GM18511 (cell line): Measurements from ENCODE around the gene LGALS3.

Experiments used
- ATAC-seq: cut with Tn5 transposase; IDR thresholded peaks from one replicate; pipeline ENCODE4 v1.9.1; 2021; ENCODE audit warnings: mild to moderate bottlenecking, moderate library complexity; ENCODE audit not compliant: unreplicated experiment

The LGALS3 gene

DNA sequence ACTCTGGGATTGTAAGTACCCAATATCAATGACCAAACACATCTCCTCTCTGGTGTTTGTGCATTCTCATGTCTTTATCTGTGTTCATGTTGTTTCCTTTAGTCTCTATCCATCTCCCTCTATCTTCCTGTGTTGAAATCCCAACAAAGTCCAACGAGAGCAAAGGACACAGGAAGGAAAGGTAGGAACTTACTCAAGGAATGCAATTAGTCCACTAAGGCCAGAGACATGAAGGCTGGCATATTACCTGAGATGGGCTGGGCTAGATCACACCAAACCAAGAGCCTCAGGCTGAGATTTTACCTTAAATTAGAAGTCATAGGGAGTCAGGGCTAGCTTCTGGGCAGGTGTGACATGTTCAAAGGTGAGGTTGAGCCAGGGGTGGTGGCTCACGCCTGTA lies 14.3 kb upstream of the LGALS3 start:
- ATAC-seq: no peak

DNA sequence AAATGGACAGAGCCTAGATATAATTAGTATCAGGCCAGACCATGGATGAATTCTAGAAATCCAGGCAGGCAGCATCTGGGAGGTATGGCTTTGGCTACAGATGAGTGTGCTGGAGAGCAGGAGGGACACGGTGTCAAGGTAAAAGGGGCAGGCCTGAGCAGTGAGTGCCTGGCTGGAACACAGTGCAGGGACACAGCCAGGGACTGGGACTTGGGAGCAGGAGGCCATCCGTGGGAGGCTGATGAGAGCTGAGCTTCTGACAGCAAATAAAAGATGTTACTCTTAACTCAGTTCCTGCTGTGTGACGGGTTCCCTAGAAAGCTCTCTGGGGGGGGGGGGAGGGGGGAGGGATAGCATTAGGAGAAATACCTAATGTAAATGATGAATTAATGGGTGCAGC lies 13.6 kb upstream of the LGALS3 start:
- ATAC-seq: no peak

DNA sequence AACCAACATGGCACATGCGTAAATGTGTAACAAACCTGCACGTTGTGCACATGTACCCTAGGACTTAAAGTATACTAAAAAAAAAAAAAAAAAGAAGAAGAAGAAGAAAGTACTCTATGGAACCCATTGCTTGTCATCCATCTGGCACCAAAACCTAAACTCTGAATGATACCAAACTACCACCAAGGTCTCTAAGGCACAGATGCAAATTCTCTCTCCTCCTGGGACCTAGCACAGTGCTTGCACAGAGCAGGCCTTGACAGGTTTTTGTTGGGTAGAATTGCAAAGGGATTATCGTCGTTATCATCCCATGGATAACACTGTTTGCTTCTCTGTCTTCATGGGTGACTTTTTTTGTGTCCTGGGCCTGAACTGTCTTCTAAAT lies 13.2 kb upstream of the LGALS3 start:
- ATAC-seq: no peak

DNA sequence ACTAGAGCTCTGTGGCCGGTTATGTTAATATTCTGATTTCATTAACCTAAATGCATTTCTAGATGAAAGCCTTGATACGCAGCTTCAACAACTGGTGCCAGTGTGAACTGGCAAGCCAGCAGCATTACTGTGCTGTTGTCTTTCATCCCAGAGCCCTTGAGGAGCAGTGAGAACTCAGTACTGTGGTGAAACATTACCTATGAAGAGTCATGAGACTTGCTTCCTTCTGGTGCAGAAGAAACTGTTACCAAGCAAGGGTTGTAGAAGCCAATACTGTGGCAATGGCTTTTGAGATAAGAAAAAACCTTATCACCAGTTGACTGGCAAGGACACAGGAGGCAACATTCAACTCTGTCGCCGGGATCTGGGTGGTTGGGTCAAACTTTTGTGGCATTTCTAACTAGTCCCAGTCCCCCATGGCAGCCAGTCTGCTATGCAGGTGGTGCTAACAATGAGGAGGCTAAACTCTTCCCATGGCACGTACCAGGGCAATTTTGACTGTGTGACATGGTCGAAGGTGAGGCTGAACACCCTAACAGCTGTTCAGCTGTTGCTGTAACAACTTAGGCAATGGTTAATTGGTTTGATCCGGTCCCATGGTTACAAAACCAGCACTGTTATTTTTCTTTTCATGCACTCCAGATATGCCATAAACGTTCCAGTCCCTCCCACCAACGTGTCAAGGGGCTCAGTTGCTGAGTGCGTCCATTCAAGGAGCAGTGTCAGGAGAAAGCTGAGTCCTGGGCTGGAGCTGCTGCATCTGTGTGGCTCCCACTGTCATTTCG lies 12.6 kb upstream of the LGALS3 start:
- no peak for ATAC-seq

DNA sequence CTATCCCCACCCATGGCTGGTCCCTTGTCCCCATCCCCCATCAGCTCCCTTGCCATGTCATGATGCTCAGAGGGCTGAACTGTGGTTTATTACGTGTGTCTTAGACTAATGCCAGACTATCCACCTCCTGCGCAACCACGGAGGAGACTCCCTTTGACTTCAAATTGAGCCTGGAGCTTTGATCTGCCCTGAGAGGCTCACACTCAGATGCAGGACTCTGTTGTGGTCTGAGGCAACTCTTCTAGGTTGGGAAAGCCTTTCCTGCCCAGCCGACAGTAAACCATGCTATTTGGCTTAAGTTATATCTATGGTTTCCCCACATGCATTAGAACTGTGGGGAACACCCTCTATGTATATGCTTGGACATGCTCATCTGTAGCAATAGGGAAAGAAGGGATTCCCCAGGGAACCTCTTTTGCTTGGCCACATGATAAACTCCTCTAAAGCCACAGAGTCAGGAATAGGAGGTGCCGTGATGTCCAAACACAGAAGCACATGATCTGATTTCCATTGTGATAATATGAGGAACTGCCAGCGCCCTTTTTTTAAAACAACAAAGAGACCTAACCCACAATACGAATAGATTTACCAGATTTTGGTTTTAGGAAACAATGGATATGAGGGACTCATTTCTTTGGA lies 11.1 kb upstream of the LGALS3 start:
- no peak for ATAC-seq

DNA sequence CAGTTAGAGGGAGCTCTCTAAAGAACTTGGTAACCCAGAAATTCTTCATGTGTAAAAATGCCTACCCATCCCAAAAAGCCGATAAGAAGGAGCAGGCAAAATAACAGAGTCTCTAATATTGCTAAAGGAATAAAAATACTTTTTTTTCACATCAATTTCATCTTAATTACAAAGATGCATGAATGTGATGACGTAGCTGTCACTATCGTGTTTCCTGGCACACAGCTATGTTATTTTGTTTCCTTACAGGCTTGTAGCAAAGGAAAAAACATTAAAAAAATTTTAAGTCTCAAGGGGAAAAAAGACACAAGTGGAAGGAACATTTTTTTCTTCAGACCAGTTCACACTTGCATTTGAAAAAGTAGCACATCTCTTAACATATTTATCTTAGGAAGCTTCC lies 10.3 kb upstream of the LGALS3 start:
- ATAC-seq: no peak

DNA sequence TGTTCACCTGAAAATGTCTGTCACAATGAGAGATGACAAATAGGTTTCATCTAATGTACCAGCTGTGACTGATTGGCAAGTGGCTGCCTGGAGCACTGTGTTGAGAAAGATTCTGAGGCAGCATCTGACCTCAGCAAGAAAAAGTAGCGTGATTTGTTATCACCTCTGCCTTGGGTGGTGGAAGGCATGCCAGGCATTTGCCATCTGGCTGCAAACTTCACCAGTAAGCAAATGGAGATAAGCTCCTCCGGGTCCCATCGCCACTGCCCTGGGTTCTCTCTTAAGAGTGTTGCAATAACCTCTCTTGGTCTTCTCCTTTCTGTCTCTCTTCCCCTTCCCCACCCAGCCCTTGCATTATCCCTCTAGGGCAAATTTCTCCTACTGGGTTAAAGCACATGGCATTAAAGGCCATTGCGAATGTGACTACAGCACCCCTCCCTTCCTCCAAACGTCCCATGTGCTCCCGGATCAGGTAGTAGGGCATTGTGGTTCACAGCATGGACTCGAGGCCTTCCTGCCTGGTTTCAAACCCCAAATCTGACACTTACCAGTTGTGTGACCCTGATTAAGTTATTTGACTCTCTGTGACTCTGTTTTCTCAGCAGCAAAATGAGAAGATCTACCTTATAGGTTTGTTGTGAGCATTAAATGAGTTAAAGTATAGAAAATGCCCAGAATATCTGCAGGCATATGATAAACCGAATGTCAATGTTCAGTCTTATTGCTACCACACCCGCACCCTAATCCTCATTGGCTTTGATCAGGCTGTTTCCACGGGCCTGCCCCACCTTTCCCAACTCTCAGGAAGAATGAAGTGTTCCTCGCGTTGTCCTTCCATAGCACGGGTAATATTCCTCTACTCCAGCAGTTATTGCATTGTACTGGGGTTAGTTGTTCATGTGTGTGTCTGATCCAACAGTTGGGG lies 8.2 kb upstream of the LGALS3 start:
- no peak for ATAC-seq

DNA sequence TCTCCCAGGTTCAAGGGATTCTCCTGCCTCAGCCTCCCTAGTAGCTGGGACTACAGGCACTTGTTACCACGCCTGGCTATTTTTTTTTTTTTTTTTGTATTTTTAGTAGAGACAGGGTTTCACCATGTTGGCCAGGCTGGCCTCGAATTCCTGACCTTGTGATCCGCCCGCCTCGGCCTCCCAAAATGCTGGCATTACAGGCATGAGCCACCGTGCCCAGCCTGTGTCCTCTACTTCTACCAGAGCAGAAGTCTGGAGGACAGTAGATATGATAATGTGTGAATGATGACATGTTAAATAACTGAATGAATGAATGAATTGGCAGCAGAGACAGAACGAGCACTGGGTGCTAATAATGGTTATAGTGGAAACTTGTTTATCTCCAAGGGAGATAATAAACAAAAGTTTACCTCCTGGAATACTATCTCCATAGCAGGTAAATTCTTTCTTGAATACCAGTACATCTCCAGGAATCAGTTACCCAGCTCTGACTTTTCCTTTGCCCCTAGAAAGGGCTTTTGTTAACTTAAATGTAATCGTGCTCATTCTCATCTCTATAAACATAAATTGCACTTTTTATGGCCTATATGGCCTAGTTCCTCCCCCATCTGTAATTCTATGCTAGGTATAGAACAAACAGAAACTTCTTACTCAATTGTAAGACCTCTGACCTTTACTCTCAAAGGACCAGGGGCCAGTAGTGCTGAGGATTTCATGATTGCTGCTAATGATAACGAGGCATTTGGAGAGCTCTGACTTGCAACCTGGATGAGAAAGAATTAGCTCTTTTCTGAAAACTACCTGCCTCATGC lies 7.2 kb upstream of the LGALS3 start:
- ATAC-seq: no peak

DNA sequence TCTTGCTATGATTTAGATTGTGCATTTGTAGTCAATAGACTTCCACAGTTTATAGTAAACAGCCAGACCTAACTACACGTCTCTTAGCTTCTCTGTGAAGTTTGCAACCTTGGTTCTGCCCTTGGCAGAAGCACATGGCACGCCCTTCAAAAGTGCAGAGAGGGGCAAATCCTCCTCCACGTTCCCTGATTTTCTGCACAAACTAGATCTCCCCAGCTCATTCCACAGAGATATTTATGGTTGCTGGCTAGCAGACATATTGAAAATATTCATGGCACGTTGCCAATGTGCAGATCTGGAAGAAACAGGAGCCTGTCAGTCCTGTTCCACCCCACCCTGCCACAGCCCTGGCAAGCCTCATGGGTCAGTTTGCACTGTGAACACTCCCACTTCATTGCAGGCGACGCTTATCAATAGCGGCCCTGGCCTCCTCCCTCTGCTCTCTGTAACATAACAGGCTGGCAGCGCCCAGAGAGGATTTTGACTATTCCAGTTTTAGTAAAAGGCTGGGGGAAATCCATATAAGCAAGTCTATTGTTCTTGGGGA lies 6.5 kb upstream of the LGALS3 start:
- ATAC-seq: no peak

DNA sequence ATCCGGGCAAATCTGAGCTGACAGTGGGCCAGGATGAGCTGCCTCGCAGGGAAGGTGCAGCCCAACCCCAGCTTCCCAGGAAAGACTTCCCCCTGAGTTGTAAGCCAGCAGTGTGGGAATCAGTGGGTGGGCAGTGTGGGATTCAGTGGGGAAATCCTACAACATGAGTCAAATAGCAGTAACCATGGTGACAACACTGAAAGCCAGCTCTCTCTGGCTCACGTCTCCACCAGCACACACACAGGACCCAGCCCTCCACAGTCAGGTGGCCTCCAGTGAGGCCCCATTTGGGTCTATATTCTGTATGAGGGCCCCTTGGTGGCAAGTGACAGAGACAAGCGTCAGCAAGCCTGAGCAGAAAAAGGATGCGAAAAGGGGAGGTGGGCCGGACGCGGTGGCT lies 6.0 kb upstream of the LGALS3 start:
- no peak for ATAC-seq

DNA sequence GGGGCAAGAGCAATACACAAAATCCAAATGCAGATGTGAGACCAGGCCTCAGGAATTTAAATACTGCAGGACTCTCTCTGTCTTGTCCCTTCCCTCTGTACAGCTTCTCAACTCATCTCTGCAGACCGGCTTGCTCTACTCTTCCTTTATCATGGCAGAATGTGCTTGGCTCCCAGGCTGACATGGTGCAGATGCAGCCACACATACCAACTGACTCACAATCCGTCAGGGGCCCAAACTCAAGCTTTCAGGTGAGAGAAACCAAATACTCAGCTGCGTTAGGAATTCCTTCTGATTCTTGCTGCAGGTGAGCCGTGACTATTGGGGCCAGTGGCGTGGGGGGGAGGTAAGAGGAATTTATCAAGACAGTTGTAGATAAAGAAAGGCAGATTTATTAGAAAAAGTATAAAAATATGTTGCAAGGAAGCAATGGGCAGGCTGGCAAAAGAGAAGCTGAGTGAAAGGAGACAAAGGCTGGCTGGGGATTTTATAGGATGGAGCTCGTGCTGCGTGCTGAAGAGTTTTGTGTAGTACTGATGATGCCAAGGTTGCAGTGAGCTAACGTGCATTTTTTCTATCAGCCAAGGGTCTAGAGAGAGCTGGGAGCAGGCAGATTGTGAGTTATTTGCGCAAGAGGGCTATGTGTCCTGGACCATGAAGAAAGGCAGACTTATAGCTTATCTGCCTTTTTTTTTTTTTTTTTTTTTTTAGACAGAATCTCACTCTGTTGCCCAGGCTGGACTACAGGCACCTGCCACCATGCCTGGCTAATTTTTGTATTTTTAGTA lies 5.0 kb upstream of the LGALS3 start:
- no peak for ATAC-seq

DNA sequence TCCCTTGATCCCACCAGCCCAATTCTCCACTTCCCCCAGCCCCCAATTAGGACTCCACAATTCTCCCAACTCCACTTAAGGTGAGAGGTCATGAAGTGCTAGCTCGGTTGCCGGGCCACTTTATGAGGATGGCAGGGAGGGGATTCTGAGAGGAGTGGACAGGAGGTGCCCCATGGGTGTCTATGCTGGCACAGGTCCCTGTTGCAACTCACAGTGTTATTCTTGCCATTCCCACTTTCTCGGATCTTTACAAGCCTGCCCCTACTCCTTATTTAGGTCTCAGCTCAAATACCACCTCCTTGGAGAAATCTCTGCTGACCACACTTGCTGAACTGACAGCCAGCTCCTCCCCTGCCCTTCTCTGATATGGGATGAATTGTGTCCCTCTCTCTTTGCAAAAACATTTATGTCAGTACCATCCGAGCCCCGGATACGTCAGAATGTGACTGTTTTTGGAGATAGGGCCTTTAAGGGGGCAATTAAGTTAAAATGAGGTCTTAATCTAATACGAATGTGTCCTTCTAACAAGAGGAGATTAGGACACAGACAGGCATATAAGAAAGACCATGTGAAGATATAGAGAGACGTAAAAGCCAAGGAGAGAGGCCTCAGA lies 4.2 kb upstream of the LGALS3 start:
- ATAC-seq: no peak

DNA sequence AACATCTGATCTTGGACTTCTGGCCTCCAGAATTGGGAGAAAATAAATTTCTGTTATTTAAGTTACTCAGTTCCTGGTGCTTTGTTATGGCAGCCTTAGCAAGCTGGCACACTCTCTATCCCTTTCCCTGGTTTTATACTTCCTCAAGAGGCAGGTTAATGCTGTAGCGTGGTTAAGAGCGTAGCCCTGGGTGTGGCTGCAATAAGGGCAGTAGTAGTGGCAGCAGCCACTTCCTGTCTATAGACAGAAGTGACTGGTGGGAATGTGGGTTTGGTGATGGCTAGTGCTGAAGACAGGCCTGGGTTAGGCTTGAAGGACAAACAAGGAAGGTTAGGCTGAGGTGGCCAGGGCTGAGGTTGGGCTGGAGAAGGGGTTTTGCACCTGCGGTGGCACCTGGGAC lies 3.6 kb upstream of the LGALS3 start:
- ATAC-seq: no peak

DNA sequence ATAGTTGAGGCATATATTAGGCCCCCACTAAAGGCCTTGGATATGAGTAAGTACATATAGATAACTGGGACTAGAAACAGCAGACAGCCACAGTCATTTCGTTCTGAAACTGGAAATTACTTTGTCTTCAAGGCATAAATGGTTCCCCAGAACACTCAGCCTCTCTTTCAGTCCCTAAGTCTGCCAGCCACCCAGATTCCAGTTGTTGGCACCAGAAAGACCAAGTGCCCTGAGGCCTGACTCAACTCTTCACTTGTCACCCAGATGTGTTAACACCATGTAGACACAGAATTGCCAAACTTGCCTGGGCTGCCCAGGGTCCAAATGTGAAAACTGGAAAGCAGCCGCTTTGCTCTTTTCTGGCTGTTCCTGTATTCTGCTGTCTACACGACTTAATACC lies 3.0 kb upstream of the LGALS3 start:
- no peak for ATAC-seq

DNA sequence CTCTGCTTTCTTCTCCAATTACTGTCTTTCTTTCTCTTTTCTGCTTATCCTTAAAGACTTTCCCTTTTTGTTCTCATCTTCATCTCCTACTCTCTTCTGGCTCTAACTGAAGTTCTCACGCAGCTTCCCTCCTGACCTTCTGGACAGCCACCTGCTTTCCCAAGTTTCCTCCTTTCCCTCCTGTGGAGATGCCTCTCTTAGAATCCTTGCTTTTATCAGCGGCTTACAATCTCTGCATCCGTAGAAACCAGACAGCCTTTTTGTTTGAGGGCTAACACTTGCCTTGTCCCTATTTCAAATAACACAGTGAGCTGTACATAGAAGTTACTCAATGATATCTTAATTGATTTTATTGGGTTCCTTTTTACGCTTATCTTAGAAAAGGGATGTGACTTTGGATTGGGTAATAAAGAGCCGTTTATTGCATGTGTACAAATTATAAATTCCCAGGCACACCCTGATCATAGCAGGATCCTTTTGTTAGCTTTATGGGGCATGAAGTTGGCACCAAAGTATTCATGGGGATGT lies 2.1 kb upstream of the LGALS3 start:
- ATAC-seq: no peak

DNA sequence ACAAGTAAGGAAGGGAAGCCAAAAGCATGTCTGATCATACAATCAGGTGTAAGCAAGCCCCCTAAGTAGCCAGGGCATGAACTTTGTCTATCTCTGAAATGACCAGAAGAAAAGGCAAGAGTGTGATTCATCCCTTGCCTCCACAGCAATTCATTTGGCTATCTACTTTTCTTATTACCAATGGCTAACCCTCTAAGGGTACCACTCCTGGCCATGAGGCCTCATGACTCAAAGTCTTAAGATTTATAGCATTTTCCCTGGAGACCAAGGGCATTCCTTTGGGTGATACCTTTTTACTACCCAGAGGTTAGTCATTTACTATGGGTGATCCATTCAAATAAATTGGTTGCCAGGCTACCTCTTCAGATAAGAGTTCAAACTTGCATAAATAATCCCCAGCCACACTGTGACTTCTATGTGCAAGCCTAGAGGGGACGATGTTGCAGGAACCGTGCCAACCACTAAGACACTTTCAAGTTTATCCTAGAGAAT lies 1.5 kb upstream of the LGALS3 start:
- ATAC-seq: no peak

DNA sequence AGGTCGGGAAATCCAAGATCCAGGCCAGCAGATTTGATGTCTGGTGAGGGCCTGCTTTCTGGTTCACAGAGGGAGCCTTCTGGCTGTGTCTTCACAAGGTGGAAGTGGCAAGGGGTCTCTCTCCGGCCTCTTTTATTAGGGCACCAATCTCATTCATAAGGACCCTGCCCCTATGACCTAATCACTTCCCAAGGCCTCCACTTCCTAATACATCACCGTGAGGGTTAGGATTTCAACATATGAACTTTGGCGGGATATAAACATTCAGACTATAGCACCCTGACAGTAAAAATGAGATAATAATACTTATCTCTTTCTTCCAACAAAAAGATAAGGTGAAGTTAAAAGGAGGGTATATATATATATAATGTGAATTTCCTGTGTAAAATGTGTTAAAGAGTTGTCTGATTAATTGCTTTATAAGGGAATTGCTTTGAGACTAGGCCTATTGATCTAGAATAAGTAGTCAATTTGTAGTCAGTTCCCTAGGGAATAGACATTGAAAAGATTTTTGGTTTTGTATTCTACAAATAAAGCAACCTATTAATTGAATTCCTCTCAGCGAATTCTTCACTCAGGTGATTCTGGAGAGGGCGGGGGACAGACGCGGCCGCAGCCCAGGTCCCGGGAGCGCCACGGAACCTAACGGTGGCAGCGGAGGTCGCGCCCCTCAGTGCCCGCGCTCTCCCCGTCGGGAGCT lies 516 bp upstream of the LGALS3 start:
- no peak for ATAC-seq

DNA sequence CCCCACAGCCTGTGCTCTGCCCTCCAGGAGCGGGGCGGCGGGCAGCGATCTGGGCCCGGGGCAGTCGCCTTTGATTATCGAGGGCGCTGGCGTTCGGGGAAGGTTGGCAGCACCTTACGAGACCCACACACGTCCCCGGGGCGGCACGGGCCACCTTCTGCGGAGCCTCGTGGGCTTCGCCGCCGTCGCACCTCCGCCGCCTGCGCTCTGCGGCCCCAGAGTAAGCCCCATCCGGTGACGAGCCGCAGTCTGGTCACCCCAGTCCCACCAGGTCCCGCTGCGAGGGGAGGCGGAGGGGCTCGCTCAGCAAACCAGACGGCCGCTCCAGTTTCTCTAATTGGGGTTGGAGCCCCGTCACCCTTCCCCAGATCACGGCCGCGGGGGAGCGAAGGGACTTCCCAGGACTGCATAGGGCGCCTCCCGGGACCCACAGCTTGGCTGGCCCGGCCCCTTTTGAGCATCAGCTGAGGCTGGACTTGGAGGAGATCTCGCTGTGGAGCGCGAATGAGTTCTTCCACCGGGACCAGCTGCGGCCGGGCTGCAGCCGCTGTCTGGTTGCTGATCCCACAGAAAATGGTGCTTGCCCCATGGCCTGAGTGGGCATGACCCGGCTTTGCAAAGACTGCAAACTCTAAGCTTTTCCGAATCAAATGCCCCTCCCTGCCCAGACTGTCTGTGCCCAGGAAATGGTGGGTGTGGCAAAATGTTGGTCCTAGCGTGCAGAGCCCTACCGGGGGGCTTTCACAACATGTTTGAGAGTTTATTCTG lies 560 bp downstream of the LGALS3 start:
- ATAC-seq: peak; percentile 66
